Lung (tissue), 12 donors: Measurements from ENCODE around the gene NOP9. TPM values are rescaled to one million over a fixed set of nuclear protein-coding genes. Genes with fewer than 3 reads are reported as not detected.

ENCODE experiments used
- ATAC-seq: fragments of 200-7000 bp; cut with Tn5 transposase; one replicate; pipeline ENCODE4 v1.9.1; 2020; ENCODE audit warnings: moderate number of reproducible peaks; ENCODE audit not compliant: insufficient read depth, low FRiP score
- DNase-seq, 3 donors: peaks; one replicate each; pipeline ENCODE4 v3.0.0-alpha.2; 2013 to 2017
- H3K27ac ChIP-seq, 2 donors: one replicate each; pipeline ENCODE4 v1.5.1; 2013; ENCODE audit warnings: mild to moderate bottlenecking in 2 of 2, moderate library complexity in 2 of 2, control low read depth in 1 of 2, inconsistent platforms in 1 of 2, low read depth in 1 of 2, low read length in 1 of 2
- H3K27me3 ChIP-seq, 3 donors: one replicate each; pipeline ENCODE4 v1.5.1; 2013; ENCODE audit warnings: low read length in 2 of 3; ENCODE audit not compliant: control insufficient read depth in 3 of 3, insufficient read depth in 3 of 3
- H3K36me3 ChIP-seq, 4 donors: one replicate each; pipeline ENCODE4 v1.5.1; 2013; ENCODE audit warnings: low read length in 4 of 4, mild to moderate bottlenecking in 1 of 4, moderate library complexity in 1 of 4; ENCODE audit not compliant: control insufficient read depth in 4 of 4, insufficient read depth in 4 of 4
- H3K4me1 ChIP-seq, 5 donors: one replicate each; pipeline ENCODE4 v1.5.1; 2013; ENCODE audit warnings: low read length in 5 of 5, mild to moderate bottlenecking in 2 of 5, moderate library complexity in 1 of 5; ENCODE audit not compliant: control insufficient read depth in 5 of 5, insufficient read depth in 5 of 5
- H3K4me3 ChIP-seq: one replicate; pipeline ENCODE4 v1.5.1; 2013; ENCODE audit warnings: mild to moderate bottlenecking, control low read depth, moderate library complexity
- H3K9ac ChIP-seq, 2 donors: one replicate each; pipeline ENCODE4 v1.5.1; 2013; ENCODE audit warnings: low read length in 2 of 2, control low read depth in 1 of 2; ENCODE audit not compliant: insufficient read depth in 1 of 2
- H3K9me3 ChIP-seq, 4 donors: one replicate each; pipeline ENCODE4 v1.5.1; 2013; ENCODE audit warnings: low read length in 3 of 4, mild to moderate bottlenecking in 1 of 4, moderate library complexity in 1 of 4; ENCODE audit not compliant: control insufficient read depth in 4 of 4, insufficient read depth in 3 of 4
- WGBS, 2 donors: extraction: QIAGEN DNeasy Blood & Tissue Kit; methylation state at CpG; one replicate each; pipeline ENCODE4 v1.1.7; 2013; 5-methylcytosine and 5-hydroxymethylcytosine counted together
- polyA plus RNA-seq, 2 donors: library from polyadenylated mRNA; stranded (reverse); fragments of 200-250 nt; gene quantifications; one replicate each; pipeline ENCODE4 v1.2.1, GENCODE V29; 2013
- total RNA-seq, 2 donors: library from RNA; depleted of rRNA in 1 of 2; stranded (reverse); fragments of >200 nt in 1 of 2; gene quantifications; one replicate each; pipeline ENCODE4 v1.2.1, GENCODE V29; 2014 to 2021
- TF ChIP-seq, protein P1 (sequence below): IDR thresholded peaks from 2 replicates; pipeline ENCODE4 v1.5.1; 2012; ENCODE audit warnings: mild to moderate bottlenecking; ENCODE audit errors: control extremely low read depth, extremely low read depth
- donor health status: control.
- donor health status: control.
- donor health status: Bipolar disorder and iron deficiency.
- donor health status: healthy.
- donor health status: DM: yes; HTN: yes; CAD: no.

NOP9 gene
- total and polyA plus RNA-seq, 4 donors = 12.1 to 25.9 (median 13.8) TPM

DNA sequence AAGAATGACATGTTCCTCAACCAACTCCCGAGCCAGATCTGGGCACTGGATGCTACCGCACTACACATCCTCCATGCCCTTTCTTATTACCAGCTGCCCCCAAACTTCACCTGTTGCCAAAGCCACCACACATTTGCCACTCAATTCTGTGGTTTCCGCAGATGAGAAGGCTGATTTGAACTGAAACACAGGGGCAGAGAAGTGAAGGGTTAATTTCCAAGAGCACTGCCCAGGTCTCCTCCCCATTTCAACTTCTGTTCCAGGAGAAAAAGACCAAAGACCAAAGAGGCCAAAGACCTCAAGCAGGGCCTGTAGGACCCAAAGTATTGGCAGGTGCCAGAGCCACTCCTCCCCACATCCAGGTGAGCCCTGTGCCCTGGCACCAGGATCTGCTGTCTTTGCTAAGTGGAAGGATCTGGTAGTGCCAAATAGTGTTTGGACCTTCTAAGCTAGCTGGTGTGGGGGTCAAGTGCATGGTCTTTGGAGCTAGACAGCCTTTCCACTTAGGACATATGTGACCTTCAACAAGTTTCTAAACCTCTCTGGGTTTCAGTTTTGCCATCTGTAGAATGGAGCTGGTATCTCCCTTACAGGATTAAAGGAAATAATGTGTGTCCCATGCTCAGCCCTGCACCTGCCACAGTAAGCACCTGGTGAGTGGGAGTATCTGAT, 8.1 kb upstream of the NOP9 start:
- 91 to 92% methylated on average over 3 of the region's 3 CpGs for WGBS, 2 donors
- H3K4me3 ChIP-seq = no peak overlapping the region

DNA sequence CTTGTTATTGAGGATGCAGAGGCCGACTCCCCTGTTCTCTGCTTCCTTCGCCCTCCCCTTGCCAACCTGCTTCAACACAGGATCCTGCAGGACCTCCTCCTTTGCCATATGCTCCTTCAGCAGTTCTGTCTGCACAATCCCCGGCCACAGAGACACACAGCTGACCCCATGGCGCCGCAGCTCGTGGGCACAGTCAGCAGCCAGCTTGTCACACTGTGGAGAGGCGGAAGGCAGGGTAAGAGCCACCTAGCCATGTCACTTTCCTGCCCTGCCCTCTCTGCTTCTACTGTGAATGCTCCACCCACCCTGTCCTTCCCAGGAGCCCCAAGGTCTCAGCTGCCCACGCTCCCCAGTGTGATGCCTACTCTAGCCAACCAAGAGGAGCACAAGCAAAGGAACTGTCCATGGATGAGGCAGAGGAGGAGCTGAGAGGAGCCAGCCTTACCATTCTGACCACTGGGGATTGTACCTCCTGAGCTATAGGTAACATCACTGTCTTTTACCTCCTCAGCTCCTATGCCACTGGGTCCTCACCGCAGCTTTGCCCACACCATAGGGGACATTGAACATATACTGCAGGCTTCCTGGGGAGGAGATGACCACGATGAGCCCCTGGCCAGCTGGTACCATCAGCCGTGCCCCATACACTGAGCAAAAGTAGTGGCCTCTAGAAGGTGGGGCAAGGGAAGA, 7.4 kb upstream of the NOP9 start:
- 95 to 97% methylated on average over 11 of the region's 11 CpGs for WGBS, 2 donors
- peaks cover 7 to 32% (median 30%) of the 10 kb centered on the region in 4 donors for H3K36me3 ChIP-seq

More for the DNA sequence above, 8.1 kb upstream of the NOP9 start:
- H3K27ac ChIP-seq = no peak overlapping the region
- H3K4me1 ChIP-seq = peaks cover 0 to under 1% (median 0%) of the 10 kb centered on the region in 5 donors
- H3K27me3 ChIP-seq = no peaks in the 10 kb centered on the region
- H3K36me3 ChIP-seq = peaks cover 7 to 32% (median 30%) of the 10 kb centered on the region in 4 donors
- DNase-seq (no peak), ATAC-seq (no peak)
- H3K9me3 ChIP-seq = no peaks in the 10 kb centered on the region
- no peak overlapping the region for H3K9ac ChIP-seq
- TF ChIP-seq, protein P1, sequence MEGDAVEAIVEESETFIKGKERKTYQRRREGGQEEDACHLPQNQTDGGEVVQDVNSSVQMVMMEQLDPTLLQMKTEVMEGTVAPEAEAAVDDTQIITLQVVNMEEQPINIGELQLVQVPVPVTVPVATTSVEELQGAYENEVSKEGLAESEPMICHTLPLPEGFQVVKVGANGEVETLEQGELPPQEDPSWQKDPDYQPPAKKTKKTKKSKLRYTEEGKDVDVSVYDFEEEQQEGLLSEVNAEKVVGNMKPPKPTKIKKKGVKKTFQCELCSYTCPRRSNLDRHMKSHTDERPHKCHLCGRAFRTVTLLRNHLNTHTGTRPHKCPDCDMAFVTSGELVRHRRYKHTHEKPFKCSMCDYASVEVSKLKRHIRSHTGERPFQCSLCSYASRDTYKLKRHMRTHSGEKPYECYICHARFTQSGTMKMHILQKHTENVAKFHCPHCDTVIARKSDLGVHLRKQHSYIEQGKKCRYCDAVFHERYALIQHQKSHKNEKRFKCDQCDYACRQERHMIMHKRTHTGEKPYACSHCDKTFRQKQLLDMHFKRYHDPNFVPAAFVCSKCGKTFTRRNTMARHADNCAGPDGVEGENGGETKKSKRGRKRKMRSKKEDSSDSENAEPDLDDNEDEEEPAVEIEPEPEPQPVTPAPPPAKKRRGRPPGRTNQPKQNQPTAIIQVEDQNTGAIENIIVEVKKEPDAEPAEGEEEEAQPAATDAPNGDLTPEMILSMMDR = no peak

DNA sequence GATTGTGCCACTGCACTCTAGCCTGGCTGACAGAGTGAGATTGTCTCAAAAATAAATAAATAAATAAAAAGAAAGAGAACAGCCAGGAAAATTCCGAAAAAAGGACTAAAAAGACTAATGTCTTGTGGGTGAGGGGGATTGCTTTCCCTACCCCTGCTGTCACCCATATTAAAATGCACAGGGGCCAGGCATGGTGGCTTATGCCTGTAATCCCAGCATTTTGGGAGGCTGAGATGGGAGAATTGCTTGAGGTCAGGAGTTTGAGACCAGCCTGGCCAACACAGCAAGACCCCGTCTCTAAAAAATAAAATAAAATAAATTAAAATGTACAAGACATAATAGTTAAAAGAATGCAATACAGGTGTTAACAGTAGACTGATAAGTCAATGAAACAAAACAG, 6.1 kb upstream of the NOP9 start:
- Histone ChIP-seq H3K36me3 (peaks cover 7 to 32% (median 30%) of the 10 kb centered on the region in 4 donors), H3K27me3 (no peaks in the 10 kb centered on the region), H3K9me3 (no peaks in the 10 kb centered on the region), H3K27ac (no peak overlapping the region), H3K4me3 (no peak overlapping the region), H3K4me1 (peaks cover 0 to 2% (median 0%) of the 10 kb centered on the region in 5 donors), H3K9ac (no peak overlapping the region)
- TF ChIP-seq, protein P1 = no peak
- DNase-seq = no peak
- WGBS, 2 donors = 93 to 98% methylated on average over 2 of the region's 2 CpGs
- no peak for ATAC-seq

More for the DNA sequence above, 7.4 kb upstream of the NOP9 start:
- TF ChIP-seq, protein P1 = no peak
- no peak overlapping the region for H3K4me3 ChIP-seq
- ATAC-seq (no peak), DNase-seq (no peak)
- H3K9me3 ChIP-seq = no peaks in the 10 kb centered on the region
- H3K9ac ChIP-seq = no peak overlapping the region
- no peak overlapping the region for H3K27ac ChIP-seq
- no peaks in the 10 kb centered on the region for H3K27me3 ChIP-seq
- H3K4me1 ChIP-seq = peaks cover 0 to 2% (median 0%) of the 10 kb centered on the region in 5 donors
